GM12865 (cell line): ENCODE results near the gene C14orf132.

ENCODE experiments used
- DNase-seq: peaks from one replicate; pipeline ENCODE4 v3.0.0; 2010; ENCODE audit warnings: low read depth
- H3K4me3 ChIP-seq: 2 replicates; pipeline ENCODE4 v1.5.1; 2011; ENCODE audit warnings: mild to moderate bottlenecking, low read depth, low read length, control low read depth
- TF ChIP-seq, protein P1 (sequence below): IDR thresholded peaks from 2 replicates; pipeline ENCODE4 v1.5.1; 2011; ENCODE audit warnings: low read length, control low read depth, low read depth, inconsistent platforms; ENCODE audit not compliant: insufficient read depth; ENCODE audit errors: missing control alignments

C14orf132 gene

DNA sequence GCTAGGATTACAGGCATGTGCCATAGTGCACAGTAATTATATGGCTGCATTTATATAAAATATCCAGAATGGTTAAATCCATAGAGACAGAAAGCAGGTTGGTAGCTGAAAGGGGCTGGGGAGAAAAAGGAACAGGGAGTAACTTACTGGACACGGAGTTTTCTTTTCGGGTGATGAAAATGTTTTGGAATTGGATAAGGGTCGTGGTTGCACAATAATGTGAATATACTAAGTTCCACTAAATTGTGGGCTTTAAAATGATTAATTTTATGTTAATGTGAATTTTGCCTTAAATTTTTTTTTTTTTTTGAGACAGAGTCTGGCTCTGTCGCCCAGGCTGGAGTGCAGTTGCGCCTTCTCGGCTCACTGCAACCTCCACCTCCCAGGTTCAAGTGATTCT, 95.3 kb downstream of the C14orf132 start:
- H3K4me3 ChIP-seq: no peak overlapping the region
- DNase-seq: no peak
- TF ChIP-seq, protein P1, sequence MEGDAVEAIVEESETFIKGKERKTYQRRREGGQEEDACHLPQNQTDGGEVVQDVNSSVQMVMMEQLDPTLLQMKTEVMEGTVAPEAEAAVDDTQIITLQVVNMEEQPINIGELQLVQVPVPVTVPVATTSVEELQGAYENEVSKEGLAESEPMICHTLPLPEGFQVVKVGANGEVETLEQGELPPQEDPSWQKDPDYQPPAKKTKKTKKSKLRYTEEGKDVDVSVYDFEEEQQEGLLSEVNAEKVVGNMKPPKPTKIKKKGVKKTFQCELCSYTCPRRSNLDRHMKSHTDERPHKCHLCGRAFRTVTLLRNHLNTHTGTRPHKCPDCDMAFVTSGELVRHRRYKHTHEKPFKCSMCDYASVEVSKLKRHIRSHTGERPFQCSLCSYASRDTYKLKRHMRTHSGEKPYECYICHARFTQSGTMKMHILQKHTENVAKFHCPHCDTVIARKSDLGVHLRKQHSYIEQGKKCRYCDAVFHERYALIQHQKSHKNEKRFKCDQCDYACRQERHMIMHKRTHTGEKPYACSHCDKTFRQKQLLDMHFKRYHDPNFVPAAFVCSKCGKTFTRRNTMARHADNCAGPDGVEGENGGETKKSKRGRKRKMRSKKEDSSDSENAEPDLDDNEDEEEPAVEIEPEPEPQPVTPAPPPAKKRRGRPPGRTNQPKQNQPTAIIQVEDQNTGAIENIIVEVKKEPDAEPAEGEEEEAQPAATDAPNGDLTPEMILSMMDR: no peak

DNA sequence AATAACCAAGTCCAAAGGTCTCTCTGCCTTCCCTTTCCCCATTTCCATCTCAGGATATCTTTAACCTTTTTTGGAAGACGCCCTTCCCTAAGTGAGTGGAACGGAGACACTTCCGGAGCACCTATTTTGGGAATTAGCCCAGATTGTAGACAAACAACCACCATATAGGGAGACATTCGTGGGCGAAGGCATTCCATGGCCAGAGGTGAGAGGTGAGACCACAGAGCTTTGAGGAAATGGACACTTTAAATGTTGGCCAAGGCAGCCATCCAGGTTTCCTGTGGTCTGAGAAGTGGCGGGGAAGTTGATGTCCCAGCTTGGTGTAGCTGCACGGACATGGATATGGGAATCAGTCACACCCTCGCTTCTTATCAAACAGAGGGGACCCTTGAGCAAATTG, 96.1 kb downstream of the C14orf132 start:
- TF ChIP-seq, protein P1: no peak
- DNase-seq: no peak
- H3K4me3 ChIP-seq: no peak overlapping the region

DNA sequence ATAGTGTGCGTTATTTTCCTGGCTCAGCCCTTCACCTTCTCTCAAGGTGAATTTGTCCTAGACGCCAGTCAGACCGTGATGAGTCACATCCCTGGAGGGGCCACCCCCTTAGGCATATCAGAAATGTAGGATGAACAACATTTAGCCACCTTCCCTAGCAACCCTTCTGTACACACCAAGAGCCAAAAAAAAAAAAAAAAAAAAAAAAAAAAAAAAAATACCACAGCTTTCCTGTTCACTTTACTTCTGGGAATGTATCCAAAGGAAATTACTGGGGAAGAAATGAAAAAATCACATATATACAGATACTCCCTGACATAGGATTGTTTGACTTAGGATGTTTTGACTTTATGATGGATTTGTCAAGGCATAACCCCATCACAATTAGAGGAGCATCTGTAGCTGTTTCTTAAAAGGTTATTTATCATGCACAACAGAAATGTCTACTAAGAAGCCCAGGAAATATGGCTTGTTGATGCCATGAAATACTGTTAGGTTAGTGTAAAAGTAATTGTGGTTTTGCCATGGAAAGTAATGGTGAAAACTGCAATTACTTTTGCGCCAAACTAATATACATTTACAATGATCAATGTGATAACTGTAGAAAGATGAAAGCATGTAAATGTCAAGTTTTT, 97.3 kb downstream of the C14orf132 start:
- no peak overlapping the region for H3K4me3 ChIP-seq
- DNase-seq: no peak
- TF ChIP-seq, protein P1: no peak

DNA sequence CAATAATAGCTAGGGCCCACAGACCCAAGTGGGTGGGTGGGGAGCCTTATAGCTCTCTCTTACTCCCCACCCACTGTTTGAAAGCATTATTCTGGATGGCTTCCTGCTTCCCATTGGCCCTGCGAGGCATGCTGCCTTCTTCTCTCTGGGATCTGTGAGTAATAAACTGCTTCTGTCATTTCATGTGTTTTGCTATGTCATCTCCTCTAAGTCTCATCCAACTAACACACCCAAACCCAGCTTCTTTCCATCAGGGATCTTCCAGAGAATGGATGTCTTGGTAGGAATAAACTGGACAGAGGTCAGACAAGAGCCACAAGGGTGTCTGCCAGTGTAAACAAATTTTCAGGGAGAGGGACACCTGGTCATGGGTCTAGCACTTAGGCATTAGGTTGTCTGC, 99.1 kb downstream of the C14orf132 start:
- no peak for DNase-seq

DNA sequence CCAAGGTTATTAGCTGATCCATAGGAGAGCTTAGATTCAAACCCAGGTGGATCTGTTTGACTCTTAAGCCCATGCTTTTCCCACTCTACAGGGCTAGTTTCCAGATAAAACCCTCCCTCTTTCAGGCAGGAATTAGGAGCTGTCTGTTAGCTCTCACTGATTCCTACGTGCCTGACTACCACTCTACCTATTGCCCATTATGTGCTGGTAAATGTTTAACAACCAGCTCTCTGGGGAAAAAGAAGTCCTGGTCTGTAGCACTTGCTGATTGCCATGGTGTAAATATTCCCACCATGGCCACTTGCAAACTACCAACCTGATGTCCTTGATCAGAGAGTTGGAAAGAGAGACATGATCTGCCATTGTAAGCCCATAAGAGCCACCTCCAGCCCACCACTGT, 100.0 kb downstream of the C14orf132 start:
- no peak for DNase-seq
- TF ChIP-seq, protein P1: no peak
- no peak overlapping the region for H3K4me3 ChIP-seq

More for the DNA sequence above, 99.1 kb downstream of the C14orf132 start:
- H3K4me3 ChIP-seq: no peak overlapping the region
- TF ChIP-seq, protein P1: no peak

DNA sequence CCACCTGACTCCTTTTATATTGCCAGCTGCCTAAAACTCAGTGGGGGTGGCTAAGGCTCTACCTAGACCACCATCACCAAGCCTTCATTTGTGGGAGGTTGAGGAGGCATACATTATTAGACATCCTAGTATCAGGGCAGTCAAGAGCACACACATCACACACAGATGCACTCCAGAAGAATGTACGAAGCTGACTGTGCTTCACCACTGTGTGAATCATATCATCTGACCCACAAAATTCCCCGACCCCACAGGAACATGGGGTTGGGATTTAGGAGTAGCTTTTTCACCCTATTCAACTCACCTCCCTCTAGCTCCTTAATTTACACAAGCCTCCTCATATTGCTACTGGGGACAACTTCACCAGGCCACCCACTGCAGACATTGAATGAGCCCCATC, 100.7 kb downstream of the C14orf132 start:
- no peak for DNase-seq
- H3K4me3 ChIP-seq: no peak overlapping the region
- TF ChIP-seq, protein P1: no peak

DNA sequence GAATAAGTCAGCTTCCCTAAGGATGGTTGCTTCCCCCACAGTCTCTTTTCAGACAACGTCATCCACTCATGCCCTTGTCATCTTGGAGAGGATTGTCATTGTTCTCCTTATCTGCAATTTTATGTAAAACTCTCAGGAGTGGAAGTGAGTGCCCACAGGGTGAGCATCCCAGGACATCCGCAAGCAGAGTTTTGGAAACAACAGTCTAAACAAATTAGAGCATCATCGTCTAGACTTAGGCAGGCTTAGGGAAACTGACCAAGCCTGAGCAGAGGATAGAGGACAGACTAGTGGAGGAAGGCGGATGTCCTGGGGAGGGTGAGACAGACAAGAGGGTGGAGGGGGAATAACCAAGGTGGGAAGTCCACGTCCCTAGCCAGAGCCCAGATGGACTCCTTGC, 101.8 kb downstream of the C14orf132 start:
- TF ChIP-seq, protein P1: no peak
- DNase-seq: no peak

More for the DNA sequence above, 101.8 kb downstream of the C14orf132 start:
- H3K4me3 ChIP-seq: no peak overlapping the region
